SK-N-SH treated with all-trans-retinoic acid at 6 μM for 48 hours (cell line): ENCODE data around the gene PLG.
"Not testable (repeated sequence)": the region's sequence is repeated elsewhere in the genome, so short reads cannot be mapped to it uniquely, and the experiment has no call there.

Experiments used
- ZFP30 ChIP-seq: fragments of 450-650 bp; formaldehyde crosslinking; IDR thresholded peaks from 2 replicates; pipeline ENCODE4 v1.5.0; 2022; ENCODE audit warnings: mild to moderate bottlenecking, moderate library complexity
- ZNF565 ChIP-seq: fragments of 450-650 bp; formaldehyde crosslinking; conservative IDR thresholded peaks from 2 replicates; pipeline ENCODE4 v1.5.0; 2020; ENCODE audit warnings: low read depth, mild to moderate bottlenecking, moderate library complexity
- TF ChIP-seq, protein P1 (sequence below): fragments of 250-450 bp; sonication (Bioruptor Pico); IDR thresholded peaks from 2 replicates; pipeline ENCODE4 v1.5.1; 2021; ENCODE audit warnings: mild to moderate bottlenecking, moderate library complexity

DNA sequence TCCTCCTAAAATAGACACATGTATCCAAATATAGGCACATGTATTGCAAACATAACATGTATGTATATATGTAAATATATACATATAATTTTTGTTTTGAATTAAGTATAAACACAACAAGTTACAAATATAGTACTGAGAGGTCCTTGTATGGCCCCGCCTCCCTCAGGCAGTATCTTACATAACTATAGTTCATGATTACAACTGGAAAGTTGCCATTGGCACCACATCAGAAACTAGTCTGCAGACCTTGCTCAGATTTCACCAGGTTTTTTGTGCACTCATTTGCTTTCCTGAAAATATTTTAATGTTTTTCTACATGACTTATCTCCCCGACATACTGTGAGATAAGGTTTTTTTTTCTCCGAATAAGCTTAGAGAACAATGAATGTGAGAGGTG is 5.2 kb upstream of the PLG start:
- TF ChIP-seq, protein P1, sequence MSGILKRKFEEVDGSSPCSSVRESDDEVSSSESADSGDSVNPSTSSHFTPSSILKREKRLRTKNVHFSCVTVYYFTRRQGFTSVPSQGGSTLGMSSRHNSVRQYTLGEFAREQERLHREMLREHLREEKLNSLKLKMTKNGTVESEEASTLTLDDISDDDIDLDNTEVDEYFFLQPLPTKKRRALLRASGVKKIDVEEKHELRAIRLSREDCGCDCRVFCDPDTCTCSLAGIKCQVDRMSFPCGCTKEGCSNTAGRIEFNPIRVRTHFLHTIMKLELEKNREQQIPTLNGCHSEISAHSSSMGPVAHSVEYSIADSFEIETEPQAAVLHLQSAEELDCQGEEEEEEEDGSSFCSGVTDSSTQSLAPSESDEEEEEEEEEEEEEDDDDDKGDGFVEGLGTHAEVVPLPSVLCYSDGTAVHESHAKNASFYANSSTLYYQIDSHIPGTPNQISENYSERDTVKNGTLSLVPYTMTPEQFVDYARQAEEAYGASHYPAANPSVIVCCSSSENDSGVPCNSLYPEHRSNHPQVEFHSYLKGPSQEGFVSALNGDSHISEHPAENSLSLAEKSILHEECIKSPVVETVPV (CRISPR knock-in tag), result not testable (repeated sequence)
- not testable (repeated sequence) for TF ChIP-seq ZNF565 (CRISPR knock-in tag); ZFP30
